BLaER1 (cell line): ENCODE results near the gene DCXR.

ENCODE experiments used
- H3K27ac ChIP-seq: shearing (Covaris generic); formaldehyde crosslinking; 2 replicates; pipeline ENCODE4 v1.8.1; 2022
- H3K27me3 ChIP-seq: shearing (Covaris generic); formaldehyde crosslinking; 2 replicates; pipeline ENCODE4 v1.8.1; 2022
- H3K36me3 ChIP-seq: shearing (Covaris generic); formaldehyde crosslinking; 2 replicates; pipeline ENCODE4 v1.8.1; 2022
- H3K4me1 ChIP-seq: shearing (Covaris generic); formaldehyde crosslinking; 2 replicates; pipeline ENCODE4 v1.8.1; 2022
- H3K4me2 ChIP-seq: shearing (Covaris generic); formaldehyde crosslinking; 2 replicates; pipeline ENCODE4 v1.8.1; 2022
- H3K4me3 ChIP-seq: shearing (Covaris generic); formaldehyde crosslinking; 2 replicates; pipeline ENCODE4 v1.8.1; 2022
- H3K9ac ChIP-seq: shearing (Covaris generic); formaldehyde crosslinking; 2 replicates; pipeline ENCODE4 v1.8.1; 2022
- H3K9me3 ChIP-seq: shearing (Covaris generic); formaldehyde crosslinking; 2 replicates; pipeline ENCODE4 v1.8.1; 2022
- H4K20me1 ChIP-seq: shearing (Covaris generic); formaldehyde crosslinking; 2 replicates; pipeline ENCODE4 v1.8.1; 2022
- Cebpa-rat ChIP-seq: shearing (Covaris generic); IDR thresholded peaks from 2 replicates; pipeline ENCODE4 v1.8.1; 2022

The DCXR gene

GRCh38 chr17:82061047-82061925 is 23.8 kb upstream of the DCXR start:
- Histone ChIP-seq H3K36me3 (peaks cover 82% of the 10 kb centered on the region), H3K4me3 (no peak overlapping the region), H3K27me3 (no peaks in the 10 kb centered on the region), H3K4me1 (peaks cover 59% of the 10 kb centered on the region), H3K4me2 (no peak overlapping the region), H4K20me1 (peaks cover 78% of the 10 kb centered on the region), H3K27ac (no peak overlapping the region), H3K9me3 (no peaks in the 10 kb centered on the region), H3K9ac (no peak overlapping the region)
- no peak for TF ChIP-seq Cebpa-rat

GRCh38 chr17:82060614-82061013 is 23.1 kb upstream of the DCXR start:
- TF ChIP-seq Cebpa-rat: no peak
- H3K4me1 ChIP-seq: peaks cover 56% of the 10 kb centered on the region
- peaks cover 84% of the 10 kb centered on the region for H4K20me1 ChIP-seq
- H3K27ac ChIP-seq: peak overlapping the region; percentile 63; the same call in 1 of the 2 replicates
- peak overlapping the region; percentile 72; the same call in 1 of the 2 replicates for H3K4me2 ChIP-seq
- no peaks in the 10 kb centered on the region for H3K9me3 ChIP-seq
- peaks cover 88% of the 10 kb centered on the region for H3K36me3 ChIP-seq
- H3K9ac ChIP-seq: no peak overlapping the region
- H3K27me3 ChIP-seq: no peaks in the 10 kb centered on the region
- H3K4me3 ChIP-seq: no peak overlapping the region

- Histone ChIP-seq H3K9ac (peak overlapping the region; percentile 54), H3K27ac (peak overlapping the region; percentile 63), H3K9me3 (no peaks in the 10 kb centered on the region), H3K36me3 (peaks cover 93% of the 10 kb centered on the region), H3K4me2 (peak overlapping the region; percentile 72), H3K4me3 (no peak overlapping the region), H4K20me1 (peaks cover 87% of the 10 kb centered on the region), H3K4me1 (peaks cover 57% of the 10 kb centered on the region), H3K27me3 (no peaks in the 10 kb centered on the region)
- no peak for TF ChIP-seq Cebpa-rat
Observed at GRCh38 chr17:82060001-82060380, 22.5 kb upstream of the DCXR start.

- peaks cover 97% of the 10 kb centered on the region for H3K36me3 ChIP-seq
- H3K4me1 ChIP-seq: peaks cover 57% of the 10 kb centered on the region
- no peak for TF ChIP-seq Cebpa-rat
- H4K20me1 ChIP-seq: peaks cover 87% of the 10 kb centered on the region
- H3K4me3 ChIP-seq: peak overlapping the region; percentile 11; the same call in 1 of the 2 replicates
- peak overlapping the region; percentile 63 for H3K27ac ChIP-seq
- H3K9me3 ChIP-seq: no peaks in the 10 kb centered on the region
- H3K4me2 ChIP-seq: peak overlapping the region; percentile 72
- H3K27me3 ChIP-seq: no peaks in the 10 kb centered on the region
- peak overlapping the region; percentile 54 for H3K9ac ChIP-seq
Observed at GRCh38 chr17:82059272-82060000, 21.9 kb upstream of the DCXR start.

- Histone ChIP-seq H4K20me1 (peaks cover 87% of the 10 kb centered on the region), H3K27ac (peak overlapping the region; percentile 63; the same call in 1 of the 2 replicates), H3K9me3 (no peaks in the 10 kb centered on the region), H3K4me2 (peak overlapping the region; percentile 72), H3K9ac (peak overlapping the region; percentile 54; the same call in 1 of the 2 replicates), H3K4me1 (peaks cover 55% of the 10 kb centered on the region), H3K36me3 (peaks cover 97% of the 10 kb centered on the region), H3K27me3 (no peaks in the 10 kb centered on the region), H3K4me3 (no peak overlapping the region)
- TF ChIP-seq Cebpa-rat: no peak
Observed at GRCh38 chr17:82058855-82059249, 21.4 kb upstream of the DCXR start.

GRCh38 chr17:82058230-82058854 is 20.8 kb upstream of the DCXR start:
- peaks cover 55% of the 10 kb centered on the region for H3K4me1 ChIP-seq
- peaks cover 87% of the 10 kb centered on the region for H4K20me1 ChIP-seq
- H3K9me3 ChIP-seq: no peaks in the 10 kb centered on the region
- H3K4me2 ChIP-seq: peak overlapping the region; percentile 72
- H3K36me3 ChIP-seq: peaks cover 97% of the 10 kb centered on the region
- no peak overlapping the region for H3K27ac ChIP-seq
- H3K27me3 ChIP-seq: no peaks in the 10 kb centered on the region
- H3K4me3 ChIP-seq: no peak overlapping the region
- no peak for TF ChIP-seq Cebpa-rat
- H3K9ac ChIP-seq: peak overlapping the region; percentile 54; the same call in 1 of the 2 replicates

GRCh38 chr17:82056729-82057621 is 19.5 kb upstream of the DCXR start:
- Histone ChIP-seq H3K27me3 (no peaks in the 10 kb centered on the region), H3K4me1 (peaks cover 65% of the 10 kb centered on the region), H3K36me3 (peaks cover 87% of the 10 kb centered on the region), H3K9ac (no peak overlapping the region), H3K9me3 (no peaks in the 10 kb centered on the region), H3K4me3 (no peak overlapping the region), H4K20me1 (peaks cover 92% of the 10 kb centered on the region), H3K4me2 (peak overlapping the region; percentile 5; the same call in 1 of the 2 replicates), H3K27ac (no peak overlapping the region)
- no peak for TF ChIP-seq Cebpa-rat

- peaks cover 90% of the 10 kb centered on the region for H4K20me1 ChIP-seq
- H3K4me1 ChIP-seq: peaks cover 65% of the 10 kb centered on the region
- H3K36me3 ChIP-seq: peaks cover 80% of the 10 kb centered on the region
- no peak overlapping the region for H3K4me3 ChIP-seq
- H3K4me2 ChIP-seq: no peak overlapping the region
- H3K9me3 ChIP-seq: no peaks in the 10 kb centered on the region
- TF ChIP-seq Cebpa-rat: no peak
- no peak overlapping the region for H3K27ac ChIP-seq
- no peak overlapping the region for H3K9ac ChIP-seq
- no peaks in the 10 kb centered on the region for H3K27me3 ChIP-seq
Observed at GRCh38 chr17:82055965-82056728, 18.6 kb upstream of the DCXR start.
